H1 (cell line): Measurements from ENCODE around the gene LSM4. TPM values are rescaled to one million over a fixed set of nuclear protein-coding genes. Genes with fewer than 3 reads are reported as not detected.

Experiments
- CTCF ChIA-PET: fragments of 300-600 bp; sonication (Branson Sonifier 250); formaldehyde crosslinking; loops from one replicate; lab custom pipeline; 2021; ENCODE audit not compliant: partially characterized antibody; lab: Charles Lee
- POLR2A ChIA-PET: fragments of 300-600 bp; sonication (Branson Sonifier 250); formaldehyde crosslinking; loops from one replicate; lab custom pipeline; 2021; ENCODE audit warnings: inconsistent platforms; ENCODE audit not compliant: partially characterized antibody; lab: Charles Lee
- DNase-seq, 2 experiments: peaks; one replicate each; pipeline versions ENCODE4 v3.0.0 to v3.0.0-alpha.2; 2010 to 2022; ENCODE audit warnings: low spot score in 2 of 2, low read depth in 1 of 2, mixed read lengths in 1 of 2
- FAIRE-seq: peaks from 2 replicates; lab custom pipeline; 2011; peaks lifted over from hg19 to GRCh38; lab: Jason Lieb, UNC
- H2AFZ ChIP-seq: 2 replicates; pipeline ENCODE4 v1.8.1; 2012; ENCODE audit warnings: low read length, inconsistent platforms
- H2AK5ac ChIP-seq: 2 replicates; pipeline ENCODE4 v1.6.1; 2013; ENCODE audit warnings: low read depth, low read length
- H2BK120ac ChIP-seq: replicated peaks from 2 replicates; pipeline ENCODE3; 2013; ENCODE audit warnings: low read depth, low read length, inconsistent platforms
- H2BK12ac ChIP-seq: 2 replicates; pipeline ENCODE4 v1.6.1; 2013; ENCODE audit warnings: low read depth, low read length
- H2BK15ac ChIP-seq: 2 replicates; pipeline ENCODE4 v1.6.1; 2013; ENCODE audit warnings: low read length
- H2BK20ac ChIP-seq: 2 replicates; pipeline ENCODE4 v1.6.1; 2013; ENCODE audit warnings: low read length
- H2BK5ac ChIP-seq: 2 replicates; pipeline ENCODE4 v1.6.1; 2013; ENCODE audit warnings: low read depth, low read length
- H3K14ac ChIP-seq: 2 replicates; pipeline ENCODE4 v1.6.1; 2013; ENCODE audit warnings: inconsistent platforms; ENCODE audit not compliant: insufficient read length
- H3K18ac ChIP-seq: 2 replicates; pipeline ENCODE4 v1.6.1; 2013; ENCODE audit warnings: low read length; ENCODE audit errors: extremely low read depth
- H3K23ac ChIP-seq: 2 replicates; pipeline ENCODE4 v1.6.1; 2013; ENCODE audit warnings: inconsistent platforms; ENCODE audit not compliant: insufficient read length
- H3K23me2 ChIP-seq: 2 replicates; pipeline ENCODE4 v1.6.1; 2013; ENCODE audit warnings: low read depth, low read length
- H3K27ac ChIP-seq: 2 replicates; pipeline ENCODE4 v1.6.1; 2011; ENCODE audit warnings: low read depth, low read length, inconsistent platforms
- H3K27me3 ChIP-seq, 4 experiments: replicated peaks in 1 of 4; 1 replicate in 1 of 4; 2 replicates in 3 of 4; pipeline versions ENCODE4 v1.6.1 to v1.8.1; 2011 to 2013; ENCODE audit warnings: low read length in 3 of 4, mild to moderate bottlenecking in 3 of 4, inconsistent platforms in 2 of 4, mixed read lengths in 2 of 4, moderate library complexity in 1 of 4; ENCODE audit not compliant: control insufficient read depth in 3 of 4, insufficient read depth in 3 of 4; ENCODE audit errors: extremely low read depth in 1 of 4
- H3K36me3 ChIP-seq, 4 experiments: 2 replicates each; pipeline versions ENCODE4 v1.6.1 to v1.8.1; 2011 to 2013; ENCODE audit warnings: mild to moderate bottlenecking in 4 of 4, low read length in 3 of 4, moderate library complexity in 2 of 4, control low read depth in 1 of 4, inconsistent platforms in 1 of 4; ENCODE audit not compliant: insufficient read depth in 4 of 4, control insufficient read depth in 2 of 4
- H3K4ac ChIP-seq: replicated peaks from 2 replicates; pipeline ENCODE3; 2013; ENCODE audit warnings: low read length, low read depth, mixed read lengths, inconsistent platforms; ENCODE audit not compliant: insufficient read length
- H3K4me1 ChIP-seq, 4 experiments: replicated peaks in 1 of 4; 1 replicate in 1 of 4; 2 replicates in 3 of 4; pipeline versions ENCODE4 v1.6.1 to v1.8.1; 2011 to 2013; ENCODE audit warnings: low read length in 3 of 4, inconsistent platforms in 2 of 4, mixed read lengths in 1 of 4; ENCODE audit not compliant: insufficient read depth in 4 of 4, control insufficient read depth in 3 of 4
- H3K4me2 ChIP-seq, 2 experiments: 2 replicates each; pipeline versions ENCODE4 v1.6.1 to v1.8.1; 2011 to 2013; ENCODE audit warnings: low read depth in 2 of 2, low read length in 2 of 2, control low read depth in 1 of 2, inconsistent platforms in 1 of 2, mild to moderate bottlenecking in 1 of 2; ENCODE audit not compliant: insufficient read depth in 1 of 2
- H3K4me3 ChIP-seq, 4 experiments: fragments of 200-600, 300-600 bp in 1 of 4; sonication (generic), shearing (Covaris generic), sonication (Bioruptor Twin) in 1 of 4; 2 replicates each; pipeline versions ENCODE4 v1.5.1 to v1.8.1; 2011 to 2016; ENCODE audit warnings: low read length in 4 of 4, low read depth in 3 of 4, control low read depth in 2 of 4, inconsistent platforms in 2 of 4, mild to moderate bottlenecking in 2 of 4, mixed read lengths in 1 of 4, moderate library complexity in 1 of 4; ENCODE audit not compliant: insufficient read depth in 2 of 4; ENCODE audit errors: extremely low read depth in 1 of 4
- H3K56ac ChIP-seq: replicated peaks from 2 replicates; pipeline ENCODE3; 2013; ENCODE audit warnings: low read depth, mild to moderate bottlenecking, mixed read lengths, low read length, inconsistent platforms; ENCODE audit not compliant: insufficient read length
- H3K79me1 ChIP-seq: 2 replicates; pipeline ENCODE4 v1.6.1; 2013; ENCODE audit warnings: low read depth, low read length, control low read depth
- H3K79me2 ChIP-seq, 2 experiments: 2 replicates each; pipeline versions ENCODE4 v1.6.1 to v1.8.1; 2012 to 2013; ENCODE audit warnings: low read length in 2 of 2, mild to moderate bottlenecking in 2 of 2, inconsistent platforms in 1 of 2; ENCODE audit not compliant: insufficient read depth in 2 of 2, control insufficient read depth in 1 of 2
- H3K9ac ChIP-seq, 4 experiments: replicated peaks in 1 of 4; 1 replicate in 1 of 4; 2 replicates in 3 of 4; pipeline versions ENCODE4 v1.6.1 to v1.8.1; 2011 to 2013; ENCODE audit warnings: low read depth in 3 of 4, low read length in 3 of 4, control low read depth in 2 of 4, mild to moderate bottlenecking in 2 of 4, moderate library complexity in 2 of 4, inconsistent platforms in 1 of 4; ENCODE audit errors: extremely low read depth in 1 of 4
- H3K9me3 ChIP-seq, 2 experiments: 2 replicates each; pipeline versions ENCODE4 v1.6.1 to v1.8.1; 2012 to 2013; ENCODE audit warnings: mild to moderate bottlenecking in 2 of 2, moderate library complexity in 2 of 2, control low read depth in 1 of 2, inconsistent platforms in 1 of 2, low read depth in 1 of 2, low read length in 1 of 2, mixed read lengths in 1 of 2; ENCODE audit not compliant: insufficient read depth in 2 of 2
- H4K20me1 ChIP-seq, 2 experiments: replicated peaks in 1 of 2; 2 replicates each; pipeline versions ENCODE3 to v1.8.1; 2011 to 2013; ENCODE audit warnings: inconsistent platforms in 2 of 2, low read length in 2 of 2, mild to moderate bottlenecking in 1 of 2; ENCODE audit not compliant: insufficient read depth in 2 of 2, control insufficient read depth in 1 of 2
- H4K5ac ChIP-seq: 2 replicates; pipeline ENCODE4 v1.6.1; 2013; ENCODE audit warnings: low read length, low read depth, mixed read lengths, inconsistent platforms; ENCODE audit not compliant: insufficient read length
- H4K8ac ChIP-seq: 2 replicates; pipeline ENCODE4 v1.8.0; 2013; ENCODE audit warnings: mild to moderate bottlenecking, moderate library complexity, low read length, inconsistent platforms; ENCODE audit not compliant: insufficient read depth; ENCODE audit errors: extremely low read depth
- H4K91ac ChIP-seq: replicated peaks from 2 replicates; pipeline ENCODE3; 2013; ENCODE audit warnings: low read length, mixed read lengths, inconsistent platforms; ENCODE audit not compliant: insufficient read length
- CREB1 ChIP-seq: IDR thresholded peaks from 2 replicates; pipeline ENCODE4 v1.6.1; 2012; ENCODE audit warnings: inconsistent platforms
- NANOG ChIP-seq: IDR thresholded peaks from 2 replicates; pipeline ENCODE4 v1.6.1; 2011; ENCODE audit warnings: low read length, low read depth, mild to moderate bottlenecking, inconsistent platforms; ENCODE audit not compliant: insufficient read depth, poor library complexity, severe bottlenecking
- POLR2A ChIP-seq, 2 experiments: IDR thresholded peaks; 1 replicate in 1 of 2; 2 replicates in 1 of 2; pipeline ENCODE4 v1.6.1; 2011; ENCODE audit warnings: low read depth in 2 of 2, low read length in 2 of 2, mild to moderate bottlenecking in 2 of 2; ENCODE audit errors: control extremely low read depth in 1 of 2
- SP2 ChIP-seq: IDR thresholded peaks from 2 replicates; pipeline ENCODE4 v1.6.1; 2012; ENCODE audit warnings: mild to moderate bottlenecking, low read length, inconsistent platforms
- YY1 ChIP-seq: IDR thresholded peaks from 2 replicates; pipeline ENCODE4 v1.6.1; 2011; ENCODE audit warnings: low read depth, mild to moderate bottlenecking, low read length
- WGBS, 2 experiments: shearing (Covaris generic) in 1 of 2; methylation state at CpG; one replicate each; pipeline versions ENCODE4 v1.1.6 to v1.1.7; 2013 to 2015; ENCODE audit warnings: low lambda C conversion rate in 2 of 2, mixed read lengths in 2 of 2, inconsistent platforms in 1 of 2, low coverage in 1 of 2, missing lambda C conversion rate in 1 of 2; ENCODE audit not compliant: insufficient replicate concordance in 2 of 2, insufficient coverage in 1 of 2, insufficient read length in 1 of 2; ENCODE audit errors: extremely low coverage in 1 of 2, missing lambda C conversion rate in 1 of 2; 5-methylcytosine and 5-hydroxymethylcytosine counted together
- polyA plus RNA-seq, 7 experiments: library from polyadenylated mRNA; depleted of rRNA in 3 of 7; stranded (reverse) in 5 of 7; unstranded in 2 of 7; fragments of >200 nt in 5 of 7; fragments of 200-250 nt in 2 of 7; gene quantifications; 1 replicate in 5 of 7; 2 replicates in 1 of 7; 4 replicates in 1 of 7; pipeline versions ENCODE4 v1.2.1 to v1.2.3, GENCODE V29; 2011 to 2013; ENCODE audit warnings: missing spikeins in 2 of 7, mixed read lengths in 2 of 7
- total RNA-seq: library from RNA; stranded (reverse); fragmentation: NEBNext Ultra II Directional; extraction: Animal tissue kit (Norgen Biotek cat#: 25700); gene quantifications from 2 replicates; pipeline ENCODE4 v1.2.1, GENCODE V29; 2021

LSM4 gene
- total and polyA plus RNA-seq, 2 of the 8 experiments (the other 6 are each of a cell fraction or from before 2014, with no cell fraction given), result 302 to 319 TPM

DNA sequence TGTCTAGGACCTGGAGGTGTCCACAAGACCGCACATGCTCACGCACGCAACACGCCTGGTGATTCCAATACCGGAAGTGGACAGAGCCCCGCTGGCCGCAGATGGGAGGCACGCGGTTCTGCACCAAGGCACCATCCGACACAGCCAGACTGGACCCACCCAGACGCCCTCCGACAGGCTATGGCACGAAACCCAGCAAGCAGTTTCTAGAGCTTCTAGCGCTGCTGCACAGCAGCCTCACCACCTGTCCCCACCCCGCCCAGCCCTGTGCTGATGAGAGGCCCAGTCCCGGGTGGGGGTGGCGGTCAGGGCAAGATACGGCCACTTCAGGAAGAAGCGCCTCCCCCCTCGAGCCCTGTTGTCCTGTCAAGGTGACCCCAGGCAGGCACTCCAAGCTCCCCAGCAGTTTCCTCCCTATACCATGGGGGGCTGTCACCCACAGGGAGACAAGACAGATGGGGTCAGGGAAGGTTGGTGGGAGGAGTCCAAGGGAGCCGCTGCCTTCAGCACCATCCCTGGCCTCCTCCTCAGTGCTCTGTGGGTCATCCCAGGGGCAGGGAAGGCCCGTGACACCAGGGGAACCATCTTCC, 11.3 kb downstream of the LSM4 start:
- Histone ChIP-seq H4K8ac (no peak overlapping the region; the same call in 1 of the 2 replicates), H3K4me1 (no peaks in the 10 kb centered on the region; a peak in 2 of 7 replicates), H3K27ac (no peak overlapping the region; the same call in 1 of the 2 replicates), H2BK15ac (no peak overlapping the region), H2BK5ac (peak overlapping the region; percentile 8; the same call in 1 of the 2 replicates), H3K27me3 (no peaks in the 10 kb centered on the region), H3K4ac (no peak overlapping the region), H4K5ac (no peak overlapping the region), H3K36me3 (peaks cover 15 to 76% (median 47%) of the 10 kb centered on the region in 4 experiments), H2AK5ac (no peak overlapping the region), H3K9ac (no peak overlapping the region; a peak in 1 of 7 replicates), H3K56ac (no peak overlapping the region), H3K23ac (no peak overlapping the region), H4K91ac (no peak overlapping the region), H2BK120ac (no peak overlapping the region), H3K23me2 (no peaks in the 10 kb centered on the region), H2BK12ac (no peak overlapping the region), H3K4me3 (no peak overlapping the region), H3K79me2 (peaks cover 0 to 7% of the 10 kb centered on the region in 2 experiments; a peak in 1 of 4 replicates), H3K79me1 (no peaks in the 10 kb centered on the region; the same call in 1 of the 2 replicates), H3K14ac (no peak overlapping the region), H2BK20ac (no peak overlapping the region), H3K18ac (no peak overlapping the region), H4K20me1 (peaks cover 0 to 14% of the 10 kb centered on the region in 2 experiments), H2AFZ (no peak overlapping the region), H3K4me2 (no peak overlapping the region), H3K9me3 (no peaks in the 10 kb centered on the region)
- TF ChIP-seq YY1 (no peak), POLR2A (IDR thresholded peaks at IDR 0.05; ENCODE audit: control extremely low read depth in 1 of 2, low read depth in 2 of 2, low read length in 2 of 2) (no peak), SP2 (no peak), NANOG (no peak), CREB1 (no peak)
- ChIA-PET CTCF (interaction anchor here (0.6 to 13.7 kb wide), 8 partner anchors 10 to 215 kb away, joined by 3 to 242 read pairs (median 4); partner anchors contain the start of genes IQCN, JUND and SSBP4), POLR2A (interaction anchor here (1.1 to 13.8 kb wide), 3 partner anchors 10 to 49 kb away, joined by 3 to 200 read pairs (median 32); partner anchors contain the start of genes JUND and LSM4)
- FAIRE-seq, result no peak
- DNase-seq, result no peak
- WGBS, 2 experiments, result 90% methylated on average over 21 of the region's 22 CpGs; no CpG with 5 or more reads in 1 of the 2 experiments
